MCF 10A (cell line): Measurements from ENCODE around the gene HOTAIR. TPM values are rescaled to one million over a fixed set of nuclear protein-coding genes. Genes with fewer than 3 reads are reported as not detected.

Experiments used
- BruUV-seq: library from RNA; stranded (reverse); fragments of 400-500 nt; replicated peaks from 2 replicates; lab custom pipeline; 2021; lab: Mats Ljungman, UMichigan
- CTCF ChIA-PET: fragments of 300-600 bp; sonication (Branson Sonifier 250); formaldehyde crosslinking; extraction: SDS; loops from one replicate; lab custom pipeline; 2021; ENCODE audit warnings: antibody characterized with exemption, inconsistent platforms; lab: Yijun Ruan, JAX
- POLR2A ChIA-PET: fragments of 300-600, 350-650 bp; sonication (Branson Sonifier 250); formaldehyde crosslinking; extraction: SDS; loops from one replicate; lab custom pipeline; 2020; ENCODE audit warnings: antibody characterized with exemption, inconsistent platforms; lab: Yijun Ruan, JAX
- DNase-seq: peaks from one replicate; pipeline ENCODE4 v3.0.0-alpha.2; 2018; ENCODE audit not compliant: unreplicated experiment
- H3K27ac Mint-ChIP-seq: one replicate; pipeline ENCODE4 v1.8.0; 2022; ENCODE audit warnings: mild to moderate bottlenecking, low read depth, mixed read lengths; ENCODE audit not compliant: unreplicated experiment
- H3K27me3 Mint-ChIP-seq: one replicate; pipeline ENCODE4 v1.8.0; 2022; ENCODE audit warnings: mixed read lengths; ENCODE audit not compliant: insufficient read depth, unreplicated experiment
- H3K36me3 Mint-ChIP-seq: one replicate; pipeline ENCODE4 v1.8.0; 2022; ENCODE audit warnings: mild to moderate bottlenecking, moderate library complexity, mixed read lengths; ENCODE audit not compliant: insufficient read depth, unreplicated experiment
- H3K4me1 Mint-ChIP-seq: one replicate; pipeline ENCODE4 v1.8.0; 2022; ENCODE audit warnings: mixed read lengths; ENCODE audit not compliant: insufficient read depth, unreplicated experiment
- H3K4me3 Mint-ChIP-seq: one replicate; pipeline ENCODE4 v1.8.0; 2022; ENCODE audit warnings: mild to moderate bottlenecking, moderate library complexity, mixed read lengths; ENCODE audit not compliant: unreplicated experiment
- H3K9me3 Mint-ChIP-seq: one replicate; pipeline ENCODE4 v1.8.0; 2022; ENCODE audit warnings: mixed read lengths; ENCODE audit not compliant: unreplicated experiment
- CTCF ChIP-seq: fragments of 200-600 bp; IDR thresholded peaks from one replicate; pipeline ENCODE4 v1.8.0; 2022; ENCODE audit warnings: antibody characterized with exemption, mild to moderate bottlenecking; ENCODE audit not compliant: unreplicated experiment
- intact Hi-C: fragments of 100-400 bp; cut with micrococcal nuclease; formaldehyde crosslinking; loops from 2 replicates; pipeline ENCODE4 v1.14.1; 2022
- total RNA-seq: library from RNA; stranded (reverse); gene quantifications from 2 replicates; pipeline ENCODE4 v1.2.3, GENCODE V29; 2022

HOTAIR gene
- total RNA-seq, 1 experiment from 2014 or later: 2.0 TPM

- Mint-ChIP-seq H3K36me3 (no peaks in the 10 kb centered on the region), H3K9me3 (no peaks in the 10 kb centered on the region), H3K27ac (no peak overlapping the region), H3K4me1 (peaks cover 17% of the 10 kb centered on the region), H3K27me3 (no peaks in the 10 kb centered on the region), H3K4me3 (no peak overlapping the region)
- TF ChIP-seq CTCF: no peak
- intact Hi-C loops: no loop called here
- POLR2A ChIA-PET: no interaction called here
- DNase-seq: no peak
- CTCF ChIA-PET: interaction anchor here (0.7 to 3.8 kb wide), 6 partner anchors 21 to 347 kb away, joined by 3 to 16 read pairs (median 4); partner anchors contain the start of gene HOXC5
- BruUV-seq: no TSS peak
Observed at GRCh38 chr12:54011665-54012532, 37.1 kb upstream of the HOTAIR start.

GRCh38 chr12:54010972-54011664 is 36.4 kb upstream of the HOTAIR start:
- H3K36me3 Mint-ChIP-seq: no peaks in the 10 kb centered on the region
- no peak for DNase-seq
- H3K9me3 Mint-ChIP-seq: no peaks in the 10 kb centered on the region
- no peak for TF ChIP-seq CTCF
- no TSS peak for BruUV-seq
- H3K27me3 Mint-ChIP-seq: no peaks in the 10 kb centered on the region
- no peak overlapping the region for H3K4me3 Mint-ChIP-seq
- H3K4me1 Mint-ChIP-seq: peaks cover 19% of the 10 kb centered on the region
- ChIA-PET CTCF (interaction anchor here (0.7 to 10.0 kb wide), 3 partner anchors 181 to 203 kb away, joined by 6 to 141 read pairs (median 130); partner anchors contain the start of gene SMUG1), POLR2A (no interaction called here)
- intact Hi-C loops: no loop called here
- H3K27ac Mint-ChIP-seq: no peak overlapping the region

GRCh38 chr12:54010053-54010971 is 35.6 kb upstream of the HOTAIR start:
- ChIA-PET POLR2A (interaction anchor here (0.9 to 2.9 kb wide), 3 partner anchors 10 to 181 kb away, joined by 3 to 20 read pairs (median 5); partner anchors contain the start of gene HOXC9), CTCF (interaction anchor here (1.2 to 10.0 kb wide), 6 partner anchors 17 to 206 kb away, joined by 3 to 141 read pairs (median 12); partner anchors contain the start of genes HOXC6 and SMUG1)
- H3K36me3 Mint-ChIP-seq: no peaks in the 10 kb centered on the region
- no TSS peak for BruUV-seq
- peak overlapping the region; percentile 79 for H3K27ac Mint-ChIP-seq
- intact Hi-C loops: no loop called here
- H3K4me3 Mint-ChIP-seq: peak overlapping the region; percentile 75
- peaks cover 22% of the 10 kb centered on the region for H3K4me1 Mint-ChIP-seq
- no peaks in the 10 kb centered on the region for H3K9me3 Mint-ChIP-seq
- no peak for DNase-seq
- TF ChIP-seq CTCF: no peak
- no peaks in the 10 kb centered on the region for H3K27me3 Mint-ChIP-seq
